GM18858 (cell line): ENCODE measurements around the gene IFITM10.

Experiments used
- ATAC-seq: cut with Tn5 transposase; IDR thresholded peaks from one replicate; pipeline ENCODE4 v1.9.1; 2021; ENCODE audit not compliant: unreplicated experiment

IFITM10 gene

GRCh38 chr11:1763796-1764661 is 13.6 kb upstream of the IFITM10 start, which contains the start of gene CTSD:
CTSD (minus strand) TSS chr11:1763927; CDS start chr11:1763859, 68 bp downstream.
- ATAC-seq = peak; percentile 49

- peak; percentile 9 for ATAC-seq
These were observed 13.0 kb upstream of the IFITM10 start for GRCh38 chr11:1763336-1763795.

GRCh38 chr11:1762537-1763302 is 12.3 kb upstream of the IFITM10 start:
- no peak for ATAC-seq

DNA sequence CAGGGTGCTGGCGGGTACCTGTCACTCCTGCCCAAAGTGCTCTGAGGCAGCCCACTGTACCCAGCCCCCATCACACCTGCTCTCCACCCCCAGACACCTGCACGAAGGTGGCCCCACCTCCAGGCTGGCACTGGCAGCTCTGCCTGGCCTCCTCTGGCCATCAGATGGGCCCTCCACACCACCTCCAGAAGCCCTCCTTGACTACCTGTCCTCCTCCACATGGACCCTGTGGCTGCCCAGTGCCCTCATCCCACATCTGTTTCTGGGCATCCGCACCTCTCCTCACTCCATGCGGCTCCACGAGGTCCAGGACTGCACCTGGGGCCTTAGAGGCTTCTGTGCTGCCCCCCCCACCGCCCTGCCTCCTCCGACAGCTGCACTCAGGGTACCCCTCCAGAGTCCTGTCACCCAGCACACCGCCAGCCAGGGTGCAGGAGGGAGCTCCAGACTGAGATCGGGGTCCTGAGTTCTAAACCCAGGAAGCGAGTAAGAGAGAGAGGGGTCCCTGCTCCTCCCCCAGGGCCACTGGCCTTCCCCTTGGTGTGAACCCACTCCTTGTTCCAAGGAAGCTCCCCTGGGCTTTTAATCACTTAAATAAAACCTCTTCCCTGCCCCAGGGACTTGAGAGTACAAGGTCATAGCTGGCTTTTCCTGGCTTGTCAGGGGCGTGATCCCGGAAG is 11.6 kb upstream of the IFITM10 start:
- ATAC-seq = no peak

DNA sequence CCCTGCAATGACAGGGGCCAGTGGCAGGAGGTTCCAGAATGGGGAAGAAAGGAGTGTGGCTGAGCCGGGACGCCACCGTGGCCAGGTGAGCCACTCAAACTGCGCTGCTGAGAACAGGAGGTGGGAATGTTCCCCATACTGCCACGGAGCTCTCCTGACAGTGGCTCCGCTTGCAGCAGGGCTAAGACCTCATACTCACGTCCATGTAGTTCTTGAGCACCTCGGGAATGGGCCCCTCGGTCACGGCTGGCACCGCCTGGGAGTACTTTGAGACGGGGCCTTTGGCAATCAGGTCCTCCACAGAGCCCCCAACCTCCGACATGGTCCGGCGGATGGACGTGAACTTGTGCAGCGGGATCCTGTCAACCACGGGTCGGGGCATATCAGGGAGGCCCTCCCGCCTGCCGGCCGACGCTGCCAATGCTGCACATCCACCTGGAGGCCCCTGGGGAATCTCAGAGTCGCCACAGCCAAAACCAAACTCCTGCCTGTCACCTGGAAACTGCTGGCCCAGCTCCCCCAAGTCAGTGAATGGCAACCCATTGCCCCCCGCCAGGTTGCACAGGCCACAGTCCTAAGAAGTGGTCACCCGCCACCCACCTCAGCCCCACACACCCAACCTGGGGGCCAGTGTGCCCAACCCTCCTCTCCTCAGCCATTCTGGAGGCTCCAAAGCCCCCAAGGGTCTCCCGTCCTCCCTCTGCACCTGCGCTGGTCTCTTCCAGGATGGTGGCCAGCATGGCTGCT is 10.9 kb upstream of the IFITM10 start:
- no peak for ATAC-seq

GRCh38 chr11:1760351-1761109 is 10.1 kb upstream of the IFITM10 start:
- ATAC-seq = no peak

GRCh38 chr11:1759851-1760220 is 9.4 kb upstream of the IFITM10 start:
- ATAC-seq = no peak

DNA sequence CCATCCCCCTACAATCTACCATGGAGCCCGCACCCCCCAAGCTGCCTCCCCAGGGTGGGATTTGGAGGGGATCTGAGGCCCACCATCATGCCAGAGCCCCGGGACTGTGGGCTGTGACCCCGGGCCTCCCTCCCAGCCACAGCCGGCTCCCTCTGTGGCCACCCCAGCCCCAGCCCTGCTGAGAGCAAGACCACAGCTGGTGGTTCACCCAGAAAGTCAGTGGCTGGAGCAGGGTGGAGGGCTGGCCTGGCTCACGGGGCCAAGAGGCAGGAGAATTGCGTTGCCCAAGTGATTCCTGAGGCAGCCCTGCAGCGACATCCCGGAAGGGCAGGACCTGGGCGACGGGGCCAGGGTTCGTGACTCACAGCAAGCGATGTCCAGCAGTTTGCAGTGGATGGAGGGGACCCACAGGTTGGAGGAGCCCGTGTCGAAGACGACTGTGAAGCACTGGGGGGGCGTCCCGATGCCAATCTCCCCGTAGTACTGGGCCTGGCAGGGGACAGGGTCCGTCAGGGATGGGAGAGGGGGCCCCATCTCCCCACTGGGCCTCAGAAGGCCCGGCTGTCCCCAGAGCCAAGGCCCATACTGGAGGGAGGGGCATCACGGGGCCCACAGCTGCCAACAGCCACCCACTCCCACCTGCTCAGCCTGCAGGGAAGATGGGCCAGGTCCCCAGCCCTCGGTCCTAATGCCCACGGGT is 8.9 kb upstream of the IFITM10 start:
- no peak for ATAC-seq

DNA sequence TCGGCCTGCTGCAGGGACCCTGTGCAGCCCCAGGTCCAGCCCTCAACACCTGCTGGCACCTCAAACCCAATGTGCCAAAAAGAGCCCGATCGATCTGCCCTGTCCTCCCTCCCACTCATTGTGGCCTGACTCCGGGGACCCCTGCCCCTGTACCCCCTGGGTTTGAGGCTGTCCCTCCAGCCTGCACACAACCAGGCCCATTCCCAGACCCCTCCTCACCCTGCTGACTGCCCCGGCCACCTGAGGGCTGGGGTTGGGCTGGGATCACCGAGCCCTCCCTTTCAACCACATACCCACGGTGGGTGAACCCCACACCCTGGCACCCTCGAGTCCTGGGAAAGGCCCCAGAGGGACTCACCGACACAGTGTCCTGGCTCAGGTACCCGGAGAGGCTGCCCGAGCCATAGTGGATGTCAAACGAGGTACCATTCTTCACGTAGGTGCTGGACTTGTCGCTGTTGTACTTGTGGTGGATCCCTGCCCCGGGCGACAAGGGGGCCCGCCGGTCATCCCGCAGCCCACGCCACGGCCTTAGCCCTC is 8.3 kb upstream of the IFITM10 start:
- ATAC-seq = no peak

DNA sequence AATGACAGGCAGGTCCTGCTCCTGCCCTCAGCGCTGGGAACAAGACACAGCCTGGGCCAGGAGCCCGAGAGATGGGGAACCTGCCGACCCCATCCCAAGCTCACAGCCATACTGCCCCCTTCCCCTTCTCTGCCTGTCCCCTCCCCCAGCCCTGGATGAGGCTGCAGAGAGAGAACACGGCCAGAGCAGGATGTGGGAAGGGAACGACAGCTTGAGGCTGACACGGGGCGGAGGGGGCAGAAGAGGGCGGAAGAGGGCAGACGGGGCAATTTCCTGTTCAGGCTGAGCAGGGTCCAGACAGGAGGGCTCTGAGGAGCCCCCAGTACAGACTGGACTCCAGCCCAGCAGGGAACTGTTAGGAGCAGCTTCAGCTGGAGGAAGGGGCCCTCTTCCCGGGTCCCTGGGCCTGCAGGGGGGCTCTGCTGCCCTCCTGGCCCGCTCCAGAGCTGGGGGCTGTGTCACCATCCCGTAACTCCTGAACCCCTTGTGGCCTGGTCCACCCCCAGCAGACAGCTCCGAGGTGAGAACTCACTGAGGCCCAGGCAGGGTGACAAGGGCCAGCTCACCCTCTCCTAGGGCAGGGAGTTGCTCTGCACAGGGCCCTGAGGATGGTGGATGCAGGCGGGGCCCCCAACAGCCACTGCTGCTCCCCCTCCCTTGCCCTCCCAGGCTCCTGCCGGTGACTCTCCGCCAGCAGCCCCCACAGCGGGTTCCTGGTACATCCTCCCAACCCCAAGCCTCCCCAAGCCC is 7.6 kb upstream of the IFITM10 start:
- ATAC-seq = no peak

DNA sequence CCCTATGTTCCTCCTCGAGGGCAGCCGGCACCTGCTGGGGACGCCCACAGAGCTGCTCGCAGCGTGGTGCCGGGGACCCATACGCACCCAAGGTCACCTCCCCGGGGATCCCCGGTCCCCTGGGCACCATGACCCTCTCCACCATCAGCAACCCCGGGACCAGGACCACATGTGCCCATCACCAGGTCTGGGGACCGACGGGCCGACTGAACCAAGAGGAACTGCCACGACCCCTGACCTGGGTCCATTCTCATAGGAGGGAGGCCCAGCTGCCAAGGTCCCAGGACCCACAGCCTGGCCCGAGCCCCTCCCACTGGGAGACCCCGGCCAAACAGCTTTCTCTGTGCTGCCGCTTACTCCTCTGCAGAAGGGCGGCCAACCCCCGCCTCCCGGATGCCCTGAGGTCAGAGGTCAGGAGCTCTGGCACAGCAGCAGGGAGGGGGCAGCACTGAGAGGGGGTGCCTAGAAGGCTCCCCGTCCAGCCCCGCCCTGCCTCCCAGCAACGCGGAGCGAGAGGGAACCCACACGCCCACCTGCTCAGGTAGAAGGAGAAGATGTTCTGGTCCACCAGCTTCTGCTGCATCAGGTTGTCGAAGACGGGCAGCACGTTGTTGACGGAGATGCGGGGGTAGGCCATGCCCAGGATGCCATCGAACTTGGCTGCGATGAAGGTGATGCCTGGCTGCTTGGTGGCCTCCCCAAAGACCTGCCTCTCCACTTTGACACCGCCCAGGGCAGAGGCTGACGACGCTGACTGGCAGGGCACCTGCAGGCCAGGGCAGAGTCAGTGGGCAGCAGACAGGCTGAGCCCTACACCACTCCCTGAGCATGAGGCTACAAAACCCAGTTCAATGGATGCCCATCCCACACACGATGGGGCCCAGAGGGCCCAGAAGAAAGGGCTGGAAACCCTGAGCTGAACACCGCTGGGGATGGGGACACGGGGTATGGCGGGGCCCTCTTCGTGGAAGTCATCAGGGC is 6.7 kb upstream of the IFITM10 start:
- ATAC-seq = no peak

GRCh38 chr11:1755692-1756561 is 5.5 kb upstream of the IFITM10 start:
- no peak for ATAC-seq

DNA sequence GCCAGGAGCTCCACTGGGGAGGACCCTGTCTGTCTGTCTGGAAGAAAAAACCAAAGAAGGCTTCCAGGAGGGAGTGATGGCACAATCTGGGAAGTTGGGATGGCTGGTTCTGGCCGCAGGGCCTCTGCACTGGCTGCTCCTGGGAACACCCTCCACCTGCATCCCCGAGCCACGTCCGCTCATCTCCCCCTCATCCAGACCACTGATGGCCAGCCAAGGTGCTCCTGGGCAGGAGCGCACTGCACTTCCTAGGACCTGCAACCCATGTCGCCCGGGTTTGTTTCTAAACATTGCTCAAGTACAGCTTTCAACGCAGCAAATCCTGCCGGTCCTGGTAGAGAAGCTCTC is 4.9 kb upstream of the IFITM10 start:
- no peak for ATAC-seq

GRCh38 chr11:1754376-1755150 is 4.2 kb upstream of the IFITM10 start:
- no peak for ATAC-seq

GRCh38 chr11:1753929-1754305 is 3.5 kb upstream of the IFITM10 start:
- ATAC-seq = no peak
